Stimulated activated CD4-positive, alpha-beta T cell treated with anti-CD3 and anti-CD28 coated beads, Interleukin-2, amount 100 ng/mL, for 24 hours (primary cell): ENCODE measurements around the gene ZDHHC1.

Experiments
- DNase-seq, 2 donors: peaks; one replicate each; pipeline ENCODE4 v3.0.0-alpha.2; 2020

ZDHHC1 gene

DNA sequence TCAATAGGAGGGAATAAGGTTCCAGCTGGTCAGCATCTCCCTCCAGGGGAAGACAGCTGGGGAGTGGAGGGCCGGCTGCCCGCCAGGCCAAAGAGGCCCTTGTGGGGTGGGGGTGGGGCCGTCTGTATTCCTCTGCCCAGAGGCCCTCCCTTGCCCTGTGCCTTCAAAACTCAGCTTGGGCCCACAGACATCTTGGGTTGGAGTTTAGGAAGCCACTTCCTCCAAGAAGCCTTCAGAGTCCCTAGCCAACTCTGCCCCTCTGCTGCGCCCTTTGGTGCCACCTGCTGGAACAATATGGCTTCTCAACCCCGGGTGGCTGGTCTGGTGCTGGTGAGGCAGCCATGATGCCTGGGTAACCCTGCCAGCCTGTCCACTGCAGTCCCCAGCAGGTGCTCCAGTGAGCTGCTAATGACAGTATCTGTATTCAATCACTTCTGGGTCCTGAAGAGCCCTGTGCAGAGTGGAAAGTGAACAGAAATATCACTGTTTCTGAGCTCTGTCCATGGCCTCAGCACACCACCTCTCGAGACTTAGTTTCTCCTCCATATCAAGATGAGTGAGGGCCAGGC lies 31.3 kb upstream of the ZDHHC1 start:
- peak; percentile 81 for DNase-seq

DNA sequence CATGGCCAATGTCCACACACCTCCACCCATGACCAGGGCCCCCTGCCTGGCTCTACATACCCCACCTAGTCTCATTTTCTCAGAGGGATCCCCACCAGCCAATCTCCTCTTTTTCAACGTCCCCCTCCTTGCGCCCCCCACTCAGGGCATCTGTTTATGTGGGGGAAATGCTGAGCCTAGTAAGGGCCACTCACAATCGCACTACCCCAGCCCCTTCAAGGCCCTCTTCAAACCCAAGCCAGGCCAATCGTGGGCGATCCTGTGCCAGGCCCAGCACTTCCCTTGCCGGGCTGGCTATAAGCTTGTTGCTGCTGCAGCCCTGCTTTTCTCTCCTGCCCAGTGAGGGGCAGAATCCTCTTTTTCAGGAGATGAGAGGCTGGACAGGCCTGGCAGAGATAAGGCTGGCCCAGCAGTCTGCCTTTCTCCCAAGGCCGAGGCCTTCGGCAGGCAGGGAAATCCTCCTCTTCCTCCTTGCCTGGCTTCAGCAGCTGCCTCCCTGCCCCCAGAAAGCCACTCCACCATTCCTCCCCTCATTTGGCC lies 30.8 kb upstream of the ZDHHC1 start:
- no peak for DNase-seq

DNA sequence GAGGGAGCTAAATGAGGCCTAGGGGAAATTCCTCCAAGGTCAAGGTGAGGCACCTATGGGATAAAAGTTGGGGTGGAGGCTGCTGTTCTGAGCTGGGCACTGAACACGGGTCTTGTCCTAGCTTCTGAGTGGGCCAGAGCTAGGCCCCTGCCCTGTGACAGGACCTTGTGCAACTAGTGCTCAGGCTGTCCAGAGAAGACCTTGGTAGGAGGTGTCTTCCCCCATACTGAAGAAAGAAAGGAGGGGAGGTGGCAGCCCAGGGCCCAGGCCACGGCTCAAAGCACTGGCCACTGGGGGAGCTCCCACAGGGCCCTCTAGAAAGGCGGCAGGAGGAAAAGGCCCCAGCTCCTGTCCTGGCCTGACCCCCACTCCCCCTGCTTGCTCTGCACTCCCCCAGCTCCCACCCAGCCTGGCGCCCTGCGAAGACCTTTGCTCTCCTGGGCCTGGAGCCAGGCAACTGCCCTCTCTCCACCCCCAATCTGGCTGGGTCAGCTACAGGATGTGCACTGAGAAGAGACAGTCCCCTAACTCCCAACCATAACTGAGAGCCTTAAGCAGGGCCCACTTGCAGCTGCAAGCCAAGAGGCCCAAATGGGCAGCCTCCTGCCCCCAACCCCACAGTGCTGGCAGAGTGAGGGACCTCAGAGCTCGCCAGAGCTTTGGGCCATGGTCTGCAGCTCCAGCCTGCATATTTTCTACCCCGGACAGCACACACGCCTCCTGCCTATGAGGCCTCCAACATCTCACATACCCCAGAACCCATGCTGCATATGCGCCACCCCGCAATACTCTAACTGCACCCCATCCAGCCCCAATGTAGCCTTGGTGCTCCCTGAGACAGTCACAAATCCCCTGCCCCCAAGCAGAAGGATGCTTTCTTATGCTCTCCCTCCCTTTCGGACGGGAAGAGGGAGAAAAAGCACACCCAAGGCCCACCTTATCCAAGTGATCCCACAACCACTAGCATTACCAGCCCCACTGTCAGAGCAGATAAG lies 29.9 kb upstream of the ZDHHC1 start:
- DNase-seq, result no peak

DNA sequence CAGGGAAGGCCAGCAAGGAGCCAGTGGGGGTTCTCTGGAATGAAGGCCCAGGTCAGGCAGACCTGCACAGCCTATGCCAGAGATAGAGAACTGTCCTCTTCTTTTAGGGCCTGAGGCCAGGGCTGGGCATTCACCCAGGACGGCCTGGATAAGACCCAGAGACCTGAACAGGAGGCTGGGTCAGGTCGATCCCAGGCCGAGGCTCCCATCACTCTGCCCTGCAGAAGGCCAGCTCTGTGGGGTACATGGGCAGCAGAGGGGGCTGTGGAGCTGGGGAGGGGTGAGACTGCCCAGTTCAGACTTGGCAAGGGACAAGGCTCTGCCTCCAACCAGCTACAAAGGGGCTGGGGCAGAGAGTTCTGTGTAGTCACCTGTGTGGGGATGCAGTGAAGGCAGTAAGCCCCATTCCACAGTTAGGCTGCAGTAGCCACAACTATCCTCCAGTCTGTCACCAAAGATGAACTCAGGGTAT lies 29.2 kb upstream of the ZDHHC1 start:
- DNase-seq, result no peak

DNA sequence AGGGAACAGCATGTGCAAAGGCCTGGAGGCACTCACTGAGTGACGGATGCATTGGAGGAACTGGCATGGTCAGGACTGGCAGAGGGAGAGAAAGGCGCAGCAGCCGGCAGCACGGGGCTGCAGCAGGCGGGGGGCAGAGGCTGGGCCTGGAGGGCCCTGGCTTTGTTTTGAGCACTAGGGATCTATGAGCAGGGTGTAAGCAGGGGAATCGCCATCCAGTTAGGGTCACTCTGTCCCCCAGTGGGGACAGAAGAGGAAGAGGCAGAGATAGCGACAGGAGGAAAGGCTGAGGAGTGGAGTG lies 28.8 kb upstream of the ZDHHC1 start:
- DNase-seq, result no peak

DNA sequence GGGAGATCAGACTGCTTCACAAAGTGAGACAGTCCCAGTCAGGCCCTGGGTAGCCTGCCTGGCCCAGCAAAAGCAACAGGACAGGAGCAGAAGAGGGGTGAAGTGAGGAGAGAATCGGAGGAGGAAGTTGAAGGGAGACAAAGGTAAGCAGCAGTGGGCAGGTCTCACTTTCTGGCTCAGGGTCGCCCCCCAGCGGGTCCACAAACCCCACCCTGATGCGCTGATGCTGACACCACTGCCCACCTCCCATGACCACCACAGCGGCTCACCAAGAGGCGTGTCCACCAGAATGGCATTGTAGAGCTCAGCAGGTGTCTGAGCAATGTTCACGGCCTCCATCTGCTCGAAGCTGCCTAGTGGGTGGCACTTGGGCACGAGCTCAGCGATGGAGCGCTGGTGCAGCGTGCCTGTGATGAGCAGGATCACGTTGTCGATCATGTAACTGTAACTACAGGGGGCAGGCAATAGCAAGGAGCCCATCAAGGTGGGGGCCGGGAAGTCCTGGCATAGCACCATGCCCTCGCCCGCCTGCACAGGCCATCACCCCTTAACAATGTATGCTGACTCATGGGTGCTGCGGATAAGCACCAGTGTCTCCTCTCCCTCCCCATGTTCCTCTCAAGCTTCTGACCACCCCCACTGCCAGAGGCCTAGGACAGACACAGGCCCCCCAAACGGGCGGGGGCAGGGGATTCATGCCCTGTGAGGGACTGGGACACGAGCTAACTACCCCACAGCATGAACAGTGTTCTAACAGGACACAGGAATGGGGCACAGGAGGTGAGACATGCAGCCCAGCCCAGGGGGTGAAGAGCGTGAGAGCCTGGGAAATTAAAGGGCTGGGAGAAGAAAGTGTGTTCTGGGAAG lies 28.2 kb upstream of the ZDHHC1 start:
- DNase-seq, result no peak

DNA sequence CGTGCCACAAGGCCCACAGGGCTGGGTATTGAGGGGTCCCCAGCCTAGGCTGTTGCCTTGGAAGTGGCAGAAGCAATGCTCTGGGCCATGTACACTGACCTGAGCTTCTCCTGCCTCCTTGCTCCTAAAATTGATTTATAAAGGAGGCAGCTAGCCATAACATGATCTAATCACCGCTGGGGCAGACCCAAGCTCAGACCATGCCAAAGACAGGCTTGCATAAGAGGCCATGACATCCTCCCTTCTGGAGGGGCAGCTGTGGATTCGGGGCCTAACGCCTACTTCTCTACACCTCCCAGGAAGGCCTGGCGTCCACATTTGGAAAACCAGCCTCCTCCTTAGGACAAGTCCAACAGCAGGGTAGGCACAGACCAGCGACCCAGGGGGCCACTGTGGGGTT lies 27.0 kb upstream of the ZDHHC1 start:
- DNase-seq, result no peak

DNA sequence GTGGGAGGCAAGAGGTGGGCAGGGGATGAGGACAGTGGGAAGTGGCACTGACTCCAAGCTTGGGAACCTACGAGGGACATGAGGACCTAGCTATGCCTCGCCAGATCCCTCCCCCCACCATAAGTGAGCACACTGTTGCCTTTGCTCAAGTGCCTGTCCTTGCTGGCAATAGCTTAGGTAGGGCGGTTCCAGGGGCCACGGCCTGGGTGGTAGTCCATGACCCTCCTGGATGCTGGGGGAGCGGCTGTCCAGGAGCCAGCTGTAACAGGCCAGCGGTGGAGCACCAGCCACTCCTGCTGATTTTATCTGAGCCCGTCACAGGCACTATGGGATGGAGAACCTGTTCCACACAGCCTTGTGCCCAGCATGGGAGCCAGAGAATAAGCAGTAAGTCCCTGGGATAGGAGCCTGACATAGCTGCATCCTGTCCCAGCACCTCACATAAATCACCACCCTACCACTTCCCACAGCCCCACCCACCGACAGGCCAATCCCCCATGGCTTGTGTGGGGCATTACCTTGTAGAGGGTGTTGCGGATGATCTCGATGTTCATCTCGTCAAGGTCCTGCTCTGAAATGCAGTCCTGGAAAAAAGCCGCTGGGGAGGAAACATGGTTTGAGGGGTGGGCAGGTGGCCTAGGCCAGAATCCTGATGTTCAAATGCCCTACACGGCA lies 26.4 kb upstream of the ZDHHC1 start:
- no peak for DNase-seq

DNA sequence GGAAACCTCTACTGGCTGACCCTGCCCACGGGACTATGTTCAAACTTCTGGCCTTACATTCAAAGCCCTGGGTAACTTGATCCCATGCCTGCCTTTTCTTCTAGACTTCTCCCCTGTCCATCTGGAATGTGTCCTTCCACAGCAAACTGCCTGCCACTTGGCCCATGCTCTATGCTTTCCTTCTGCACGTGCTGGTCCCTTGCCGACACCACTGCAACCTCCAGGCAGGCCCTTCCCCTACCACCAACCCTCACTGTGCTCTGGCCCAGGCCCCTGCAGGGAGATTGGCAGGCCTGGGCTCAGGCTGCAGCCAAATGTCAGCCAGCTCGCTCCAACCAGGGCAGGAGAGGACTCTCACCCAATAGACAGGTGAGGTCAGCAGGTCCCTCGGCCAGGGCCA lies 25.6 kb upstream of the ZDHHC1 start:
- no peak for DNase-seq

DNA sequence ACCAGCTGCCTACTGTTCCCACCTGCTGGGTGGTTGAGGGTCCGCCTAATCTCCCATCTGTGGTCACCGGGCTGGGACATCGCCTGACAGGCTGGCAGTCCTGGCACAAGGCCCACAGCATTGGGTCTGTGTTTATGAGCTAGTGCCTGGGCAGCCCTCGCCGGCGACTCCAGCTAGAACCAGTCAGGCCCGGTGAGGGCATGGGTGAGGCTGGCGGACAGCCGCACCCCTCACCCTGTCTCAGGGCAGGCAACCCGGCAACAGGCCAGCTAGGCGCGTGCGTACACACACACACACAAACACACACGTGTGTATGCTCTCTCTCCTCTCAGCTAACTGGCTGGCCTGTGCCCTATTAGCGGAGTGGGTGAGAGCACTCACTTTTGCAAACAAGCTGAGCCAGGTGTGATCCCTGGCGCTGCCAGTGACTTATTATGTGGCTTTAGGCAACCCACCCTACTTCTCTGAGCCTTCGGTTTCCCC lies 25.0 kb upstream of the ZDHHC1 start:
- no peak for DNase-seq

DNA sequence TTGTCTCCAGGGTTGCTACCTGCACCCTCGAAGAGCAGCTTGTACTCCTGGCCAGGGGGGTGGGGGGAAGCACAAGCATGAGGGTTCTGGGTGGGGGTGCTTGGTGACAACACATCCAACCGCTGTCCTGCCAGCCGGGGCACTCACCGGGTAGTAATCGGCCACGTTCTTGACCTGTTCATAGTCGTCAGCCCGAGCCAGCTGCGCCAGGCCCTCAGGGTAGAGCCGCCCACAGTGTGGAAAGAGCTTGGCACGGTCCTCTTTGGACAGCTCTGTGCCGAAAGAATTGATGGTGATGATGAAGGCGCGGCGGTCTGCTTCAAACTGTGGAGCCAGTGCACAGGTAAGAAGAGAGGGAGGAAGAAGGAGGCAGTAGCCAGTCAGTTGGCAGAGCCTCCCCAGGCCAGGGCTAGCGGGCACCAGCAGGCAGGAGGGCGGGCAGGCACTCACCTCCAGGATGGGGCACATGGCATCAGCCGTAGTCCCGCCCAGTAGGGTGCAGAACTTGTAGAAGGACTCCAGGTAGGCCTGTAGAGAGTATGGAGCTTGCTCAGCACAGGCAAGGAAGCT lies 22.6 kb upstream of the ZDHHC1 start:
- DNase-seq, result no peak

DNA sequence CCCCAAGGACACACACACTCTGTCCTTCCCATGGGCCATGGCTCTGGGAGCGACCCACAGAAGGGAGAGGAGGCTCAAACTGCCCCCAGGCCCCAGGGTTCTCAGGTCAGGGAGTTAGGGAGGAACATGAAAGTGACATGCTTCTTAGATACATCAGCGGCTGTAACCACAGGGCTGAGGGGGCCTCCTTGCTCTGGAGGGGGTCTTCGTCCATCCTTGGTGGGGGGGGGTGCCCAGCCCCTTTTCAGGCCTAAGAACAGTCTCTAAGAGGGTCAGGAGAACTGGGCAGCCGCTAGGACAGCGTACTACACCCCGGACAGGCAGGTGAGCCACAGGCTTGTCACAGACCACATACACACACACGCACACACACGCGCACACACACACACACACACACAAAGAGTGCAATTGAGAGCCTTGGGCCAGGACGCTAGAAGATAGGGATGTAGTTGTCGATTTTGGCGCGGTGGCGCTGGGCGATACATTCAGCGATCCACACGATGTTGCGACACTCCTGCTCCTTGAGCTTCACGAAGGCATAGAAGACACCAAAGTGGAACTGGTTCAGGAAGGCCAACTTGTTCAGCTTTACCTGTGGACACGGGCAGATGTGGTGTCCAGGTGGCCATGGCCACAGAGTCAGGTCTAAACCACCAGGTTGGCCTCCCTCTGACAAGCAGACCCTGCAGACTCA lies 22.0 kb upstream of the ZDHHC1 start:
- no peak for DNase-seq

DNA sequence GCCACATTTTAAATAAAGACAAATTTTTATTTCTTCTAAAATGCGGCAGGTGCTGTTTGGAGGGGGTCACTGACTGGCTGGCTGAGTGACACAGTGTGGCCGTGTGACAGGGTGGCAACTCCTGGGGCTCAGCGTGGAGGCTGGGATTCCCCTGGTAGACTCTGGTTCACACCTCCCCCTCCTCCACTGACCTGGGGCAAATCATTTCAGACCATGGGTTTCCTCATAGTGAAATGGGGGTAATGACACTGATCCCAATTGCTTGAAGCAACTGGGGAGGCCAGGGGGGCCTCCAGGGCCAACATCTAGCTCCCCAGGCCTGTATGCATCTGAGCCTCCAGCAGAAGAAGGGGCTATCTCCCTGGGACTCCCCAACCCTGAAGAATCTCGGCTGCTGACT lies 21.2 kb upstream of the ZDHHC1 start:
- no peak for DNase-seq

DNA sequence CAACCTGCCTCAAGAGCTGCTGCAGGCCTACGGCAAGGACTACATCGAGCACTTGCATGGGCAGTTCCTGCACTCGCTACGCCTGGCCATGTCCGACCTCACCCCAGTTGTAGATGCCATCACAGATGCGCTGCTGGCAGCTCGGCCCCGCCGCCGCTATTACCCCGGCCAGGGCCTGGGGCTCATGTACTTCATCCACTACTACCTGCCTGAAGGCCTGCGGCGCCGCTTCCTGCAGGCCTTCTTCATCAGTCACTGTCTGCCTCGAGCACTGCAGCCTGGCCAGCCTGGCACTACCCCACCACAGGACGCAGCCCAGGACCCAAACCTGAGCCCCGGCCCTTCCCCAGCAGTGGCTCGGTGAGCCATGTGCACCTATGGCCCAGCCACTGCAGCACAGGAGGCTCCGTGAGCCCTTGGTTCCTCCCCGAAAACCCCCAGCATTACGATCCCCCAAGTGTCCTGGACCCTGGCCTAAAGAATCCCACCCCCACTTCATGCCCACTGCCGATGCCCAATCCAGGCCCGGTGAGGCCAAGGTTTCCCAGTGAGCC lies 20.4 kb upstream of the ZDHHC1 start:
- DNase-seq, result no peak

DNA sequence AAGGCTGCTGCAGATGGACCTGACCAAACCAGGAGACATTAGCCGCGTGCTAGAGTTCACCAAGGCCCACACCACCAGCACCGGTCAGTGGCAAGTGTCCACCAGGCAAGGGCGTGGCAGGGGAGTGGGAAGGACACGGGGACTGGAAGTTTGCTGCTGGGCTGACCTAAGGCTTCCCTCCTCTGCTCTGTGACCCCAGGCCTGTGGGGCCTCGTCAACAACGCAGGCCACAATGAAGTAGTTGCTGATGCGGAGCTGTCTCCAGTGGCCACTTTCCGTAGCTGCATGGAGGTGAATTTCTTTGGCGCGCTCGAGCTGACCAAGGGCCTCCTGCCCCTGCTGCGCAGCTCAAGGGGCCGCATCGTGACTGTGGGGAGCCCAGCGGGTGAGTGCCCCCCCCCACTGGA lies 19.5 kb upstream of the ZDHHC1 start:
- no peak for DNase-seq

DNA sequence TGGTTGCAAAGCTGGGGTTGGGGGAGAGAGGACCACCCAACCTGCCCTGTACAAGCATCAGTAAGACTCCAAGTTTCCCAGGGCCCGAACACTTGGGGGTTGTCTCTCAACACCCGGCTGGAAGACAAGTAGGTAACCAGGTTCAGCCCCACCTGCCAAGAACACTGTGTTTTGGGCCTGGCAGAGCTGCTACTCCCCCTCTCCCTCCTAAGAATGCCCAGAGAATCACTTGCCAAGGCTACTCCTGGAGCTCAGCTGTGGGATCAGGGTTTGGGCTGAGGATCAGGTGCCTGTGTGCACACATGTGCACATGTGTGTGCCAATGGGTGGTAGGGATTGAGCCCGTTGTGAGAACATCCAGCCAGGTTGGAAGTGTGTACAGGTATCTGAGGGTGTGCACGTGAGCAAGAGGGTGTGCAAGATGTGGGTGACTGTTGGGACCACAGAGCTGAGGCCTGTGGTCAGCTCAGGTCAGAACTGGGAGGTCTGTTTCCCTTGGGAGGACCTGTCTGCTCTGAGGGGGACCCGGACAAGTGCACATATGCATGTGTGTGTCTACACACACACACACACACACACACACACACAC lies 16.9 kb upstream of the ZDHHC1 start:
- no peak for DNase-seq

DNA sequence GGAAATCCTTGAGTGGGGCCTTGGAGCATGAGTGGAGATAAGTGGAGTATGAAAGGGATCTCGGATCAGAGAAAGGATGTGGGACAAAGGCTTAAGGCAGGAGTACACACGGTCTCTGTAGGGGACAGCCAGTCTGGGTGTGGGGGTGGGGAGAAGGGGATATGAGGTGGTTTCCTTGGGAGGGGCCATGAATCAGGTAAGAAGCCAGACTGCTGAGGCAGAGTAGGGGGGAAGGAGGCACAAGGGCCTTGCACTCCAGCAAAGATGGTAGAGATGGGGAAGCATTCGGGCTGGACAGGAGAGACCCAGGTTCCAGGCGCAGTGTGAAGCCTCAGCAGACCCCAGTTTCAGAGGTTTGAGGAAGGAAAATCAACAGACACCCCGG lies 16.2 kb upstream of the ZDHHC1 start:
- DNase-seq, result no peak

DNA sequence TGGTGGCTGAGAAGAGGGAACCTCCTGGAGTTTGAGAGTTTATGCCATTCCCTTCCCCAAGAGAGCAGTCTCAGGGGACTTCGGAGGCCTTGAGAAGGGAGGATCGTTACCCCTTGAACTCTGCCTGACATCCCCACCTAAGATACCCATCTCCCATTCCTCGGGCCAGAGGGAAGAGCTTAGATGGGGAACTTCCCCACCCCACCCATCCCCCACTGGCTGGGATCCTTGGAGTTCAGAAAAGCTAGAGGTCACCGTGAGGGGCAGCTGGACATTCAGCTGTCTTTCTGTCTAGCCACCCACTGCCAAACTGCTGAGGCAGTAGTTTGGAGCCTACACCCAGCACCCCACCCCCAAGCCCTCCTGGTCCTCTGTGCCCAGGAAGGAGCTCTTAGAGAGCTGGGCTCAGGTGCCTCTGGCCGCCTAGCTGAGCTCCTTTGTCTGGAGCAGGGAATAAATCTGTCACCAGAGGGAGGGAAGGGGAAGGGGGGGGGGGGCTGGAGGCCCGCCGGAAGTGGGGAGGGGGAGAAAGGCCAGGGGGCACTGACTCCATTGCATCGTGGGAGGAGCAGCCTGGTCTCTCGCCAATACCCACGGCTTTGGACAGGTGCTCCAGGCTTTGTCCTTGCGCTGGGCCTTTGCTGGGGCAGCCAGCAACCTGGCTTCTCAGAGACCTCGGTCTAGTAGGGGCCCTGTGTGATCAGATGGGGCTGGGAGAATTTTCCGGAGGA lies 15.7 kb upstream of the ZDHHC1 start:
- no peak for DNase-seq

DNA sequence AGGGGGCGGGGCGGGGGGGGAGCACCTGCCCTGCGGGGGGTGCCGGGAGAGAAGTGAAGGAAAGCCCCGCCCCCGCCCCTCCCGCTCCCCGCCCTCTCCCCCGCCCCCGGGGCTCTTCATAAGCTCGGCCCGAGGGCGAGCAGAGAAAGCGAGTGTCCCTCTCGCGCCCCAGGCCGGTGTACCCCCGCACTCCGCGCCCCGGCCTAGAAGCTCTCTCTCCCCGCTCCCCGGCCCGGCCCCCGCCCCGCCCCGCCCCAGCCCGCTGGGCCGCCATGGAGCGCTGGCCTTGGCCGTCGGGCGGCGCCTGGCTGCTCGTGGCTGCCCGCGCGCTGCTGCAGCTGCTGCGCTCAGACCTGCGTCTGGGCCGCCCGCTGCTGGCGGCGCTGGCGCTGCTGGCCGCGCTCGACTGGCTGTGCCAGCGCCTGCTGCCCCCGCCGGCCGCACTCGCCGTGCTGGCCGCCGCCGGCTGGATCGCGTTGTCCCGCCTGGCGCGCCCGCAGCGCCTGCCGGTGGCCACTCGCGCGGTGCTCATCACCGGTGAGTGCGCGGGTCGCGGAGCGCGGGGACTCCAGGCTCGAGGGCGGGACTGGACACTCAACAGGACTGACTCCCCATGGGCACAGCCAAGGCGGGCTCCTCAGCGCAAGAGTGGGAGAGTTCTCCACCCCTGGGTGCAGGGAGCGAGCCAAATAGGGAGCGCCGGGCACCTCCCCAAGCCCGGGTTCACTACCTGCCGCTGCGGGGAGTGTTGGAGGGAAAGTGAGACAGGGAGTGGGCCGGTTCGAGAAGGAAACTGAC lies 14.9 kb upstream of the ZDHHC1 start, which contains the start of gene HSD11B2:
HSD11B2 (plus strand) TSS at position 145 of the 798 bp plus-strand sequence; CDS start at position 273, 128 bp downstream.
- peak; percentile 26 to 42 for DNase-seq
